ENCODE results near the gene OBSCN.

The OBSCN gene, protein sequence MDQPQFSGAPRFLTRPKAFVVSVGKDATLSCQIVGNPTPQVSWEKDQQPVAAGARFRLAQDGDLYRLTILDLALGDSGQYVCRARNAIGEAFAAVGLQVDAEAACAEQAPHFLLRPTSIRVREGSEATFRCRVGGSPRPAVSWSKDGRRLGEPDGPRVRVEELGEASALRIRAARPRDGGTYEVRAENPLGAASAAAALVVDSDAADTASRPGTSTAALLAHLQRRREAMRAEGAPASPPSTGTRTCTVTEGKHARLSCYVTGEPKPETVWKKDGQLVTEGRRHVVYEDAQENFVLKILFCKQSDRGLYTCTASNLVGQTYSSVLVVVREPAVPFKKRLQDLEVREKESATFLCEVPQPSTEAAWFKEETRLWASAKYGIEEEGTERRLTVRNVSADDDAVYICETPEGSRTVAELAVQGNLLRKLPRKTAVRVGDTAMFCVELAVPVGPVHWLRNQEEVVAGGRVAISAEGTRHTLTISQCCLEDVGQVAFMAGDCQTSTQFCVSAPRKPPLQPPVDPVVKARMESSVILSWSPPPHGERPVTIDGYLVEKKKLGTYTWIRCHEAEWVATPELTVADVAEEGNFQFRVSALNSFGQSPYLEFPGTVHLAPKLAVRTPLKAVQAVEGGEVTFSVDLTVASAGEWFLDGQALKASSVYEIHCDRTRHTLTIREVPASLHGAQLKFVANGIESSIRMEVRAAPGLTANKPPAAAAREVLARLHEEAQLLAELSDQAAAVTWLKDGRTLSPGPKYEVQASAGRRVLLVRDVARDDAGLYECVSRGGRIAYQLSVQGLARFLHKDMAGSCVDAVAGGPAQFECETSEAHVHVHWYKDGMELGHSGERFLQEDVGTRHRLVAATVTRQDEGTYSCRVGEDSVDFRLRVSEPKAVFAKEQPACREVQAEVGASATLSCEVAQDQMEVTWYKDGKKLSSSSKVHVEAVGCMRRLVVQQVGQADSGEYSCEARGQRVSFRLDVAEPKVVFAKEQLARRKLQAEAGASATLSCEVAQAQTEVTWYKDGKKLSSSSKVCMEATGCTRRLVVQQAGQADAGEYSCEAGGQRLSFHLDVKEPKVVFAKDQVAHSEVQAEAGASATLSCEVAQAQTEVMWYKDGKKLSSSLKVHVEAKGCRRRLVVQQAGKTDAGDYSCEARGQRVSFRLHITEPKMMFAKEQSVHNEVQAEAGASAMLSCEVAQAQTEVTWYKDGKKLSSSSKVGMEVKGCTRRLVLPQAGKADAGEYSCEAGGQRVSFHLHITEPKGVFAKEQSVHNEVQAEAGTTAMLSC (N-terminal part only)

GRCh38 chr1:228207851-228208821 is at the start of gene OBSCN:
TSS of gene OBSCN (plus strand) at chr1:228208044. CDS start at chr1:228211784, 3,740 bp downstream.
- no peak within 1 kb of the TSS for H3K27ac ChIP-seq (ENCODE audit: low read depth, low read length, poor library complexity, severe bottlenecking)
- H3K79me2 ChIP-seq (ENCODE audit: insufficient read depth, low read length), result no peaks in the 10 kb centered on the region
- no peak within 1 kb of the TSS for H3K4me2 ChIP-seq (ENCODE audit: low read length)
- H3K9ac ChIP-seq (ENCODE audit: low read length), result no peak within 1 kb of the TSS
- H4K20me1 ChIP-seq (ENCODE audit: insufficient read depth, low read length), result no peaks in the 10 kb centered on the region
- TF ChIP-seq CTCF (IDR thresholded peaks at IDR 0.05; ENCODE audit: low read length), result no peak
- TF ChIP-seq EZH2 (IDR thresholded peaks at IDR 0.05; ENCODE audit: borderline replicate concordance, low read length), result no peak
- H3K9me3 ChIP-seq (ENCODE audit: low read length), result no peaks in the 10 kb centered on the region
- no peaks in the 10 kb centered on the region for H3K9me2 ChIP-seq (ENCODE audit: low read depth, low read length)
- no peaks in the 10 kb centered on the region for H3K36me3 ChIP-seq (ENCODE audit: insufficient read depth, low read length)
- H3K4me3 ChIP-seq (ENCODE audit: low read depth, low read length, poor library complexity, severe bottlenecking), result no peak within 1 kb of the TSS
- peaks cover 1% of the 10 kb centered on the region for H3K4me1 ChIP-seq (ENCODE audit: insufficient read depth, low read length, severe bottlenecking)
- H3K27me3 ChIP-seq (ENCODE audit: insufficient read depth, low read length), result no peaks in the 10 kb centered on the region
- H2AFZ ChIP-seq (ENCODE audit: low read length), result no peak within 1 kb of the TSS
- H3F3A ChIP-seq (ENCODE audit: insufficient read depth, low read length), result no peaks in the 10 kb centered on the region

- Histone ChIP-seq H3K4me2 (ENCODE audit: low read length) (no peak overlapping the region), H3K9ac (ENCODE audit: low read length) (no peak overlapping the region), H3K4me1 (ENCODE audit: insufficient read depth, low read length, severe bottlenecking) (no peaks in the 10 kb centered on the region), H3K36me3 (ENCODE audit: insufficient read depth, low read length) (no peaks in the 10 kb centered on the region), H3K79me2 (ENCODE audit: insufficient read depth, low read length) (no peaks in the 10 kb centered on the region), H3F3A (ENCODE audit: insufficient read depth, low read length) (no peaks in the 10 kb centered on the region), H3K4me3 (ENCODE audit: low read depth, low read length, poor library complexity, severe bottlenecking) (no peak overlapping the region), H3K27me3 (ENCODE audit: insufficient read depth, low read length) (peaks cover 6% of the 10 kb centered on the region; the same call in 1 of the 2 replicates), H3K27ac (ENCODE audit: low read depth, low read length, poor library complexity, severe bottlenecking) (no peak overlapping the region), H3K9me3 (ENCODE audit: low read length) (no peaks in the 10 kb centered on the region), H4K20me1 (ENCODE audit: insufficient read depth, low read length) (no peaks in the 10 kb centered on the region), H2AFZ (ENCODE audit: low read length) (no peak overlapping the region), H3K9me2 (ENCODE audit: low read depth, low read length) (no peaks in the 10 kb centered on the region)
- TF ChIP-seq CTCF (IDR thresholded peaks at IDR 0.05; ENCODE audit: low read length), result no peak
- TF ChIP-seq EZH2 (IDR thresholded peaks at IDR 0.05; ENCODE audit: borderline replicate concordance, low read length), result no peak
Observed at GRCh38 chr1:228158151-228159007, 49.5 kb upstream of the OBSCN start.
